Left kidney (tissue), 2 donors: ENCODE measurements around the gene NCOA4. TPM values are rescaled to one million over a fixed set of nuclear protein-coding genes. Genes with fewer than 3 reads are reported as not detected.
A peak's percentile ranks its signal among the peaks of the same experiment; 100 is the strongest.
"Not testable (repeated sequence)": the region's sequence is repeated elsewhere in the genome, so short reads cannot be mapped to it uniquely, and the experiment has no call there.

ENCODE experiments used
- DNase-seq: peaks from one replicate; pipeline ENCODE4 v3.0.0-alpha.2; 2013
- polyA plus RNA-seq: library from polyadenylated mRNA; unstranded; fragments of 120-200 nt; gene quantifications from one replicate; pipeline ENCODE4 v1.2.1, GENCODE V29; 2013; ENCODE audit not compliant: insufficient read length

Gene NCOA4
- polyA plus RNA-seq, 1 donor: 223 TPM

DNA sequence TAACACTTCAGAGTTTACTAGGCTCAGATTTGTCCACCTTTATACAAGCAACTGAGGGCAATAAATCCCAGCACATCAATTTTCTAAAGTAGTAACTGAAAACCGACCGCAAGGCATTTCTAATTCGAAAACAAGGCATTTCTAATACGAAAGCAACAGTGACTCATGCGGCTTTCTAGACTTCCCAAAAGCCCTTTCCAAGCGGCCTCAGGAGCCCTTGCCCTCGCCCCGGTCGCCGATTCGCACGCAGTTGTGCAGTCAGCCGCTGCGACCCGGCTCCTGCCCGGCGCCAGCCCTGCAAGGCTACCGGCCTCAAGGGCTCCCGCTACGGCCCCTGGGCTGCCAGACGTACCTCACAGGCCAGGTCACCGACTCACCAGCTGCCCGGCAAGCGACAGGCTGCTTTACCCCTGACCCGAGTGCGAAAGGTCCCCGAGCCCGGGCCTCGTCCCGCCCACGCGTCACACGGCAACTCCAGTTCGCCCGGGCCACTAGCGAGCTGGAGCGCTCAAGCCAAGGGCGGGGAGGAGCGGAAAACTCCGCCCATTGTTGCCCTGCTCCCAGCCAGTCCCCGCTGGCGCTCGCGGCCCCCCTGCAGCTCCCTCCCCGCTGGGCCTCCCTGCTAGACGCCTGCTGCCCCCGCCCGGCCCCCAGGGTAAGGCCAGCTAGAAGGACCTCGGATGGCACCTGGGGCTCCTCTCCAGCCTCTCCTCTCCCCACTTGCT, 7.3 kb downstream of the NCOA4 start:
- peak; percentile 75 for DNase-seq

DNA sequence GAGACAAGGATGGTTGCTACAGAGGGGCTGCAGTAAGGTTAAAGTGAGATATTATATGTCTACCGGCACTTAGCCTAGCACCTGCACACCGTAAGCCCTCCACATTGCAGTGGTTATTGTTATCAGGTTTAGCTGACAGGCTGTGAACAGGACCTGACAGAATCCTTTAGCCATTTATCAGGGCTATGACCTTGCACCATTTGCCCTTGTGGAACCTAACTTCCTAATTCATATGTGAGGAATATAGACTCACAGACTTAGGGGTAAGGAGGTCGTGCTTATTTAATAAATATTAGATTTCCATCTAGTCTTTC, 10.1 kb downstream of the NCOA4 start:
- DNase-seq: no peak

DNA sequence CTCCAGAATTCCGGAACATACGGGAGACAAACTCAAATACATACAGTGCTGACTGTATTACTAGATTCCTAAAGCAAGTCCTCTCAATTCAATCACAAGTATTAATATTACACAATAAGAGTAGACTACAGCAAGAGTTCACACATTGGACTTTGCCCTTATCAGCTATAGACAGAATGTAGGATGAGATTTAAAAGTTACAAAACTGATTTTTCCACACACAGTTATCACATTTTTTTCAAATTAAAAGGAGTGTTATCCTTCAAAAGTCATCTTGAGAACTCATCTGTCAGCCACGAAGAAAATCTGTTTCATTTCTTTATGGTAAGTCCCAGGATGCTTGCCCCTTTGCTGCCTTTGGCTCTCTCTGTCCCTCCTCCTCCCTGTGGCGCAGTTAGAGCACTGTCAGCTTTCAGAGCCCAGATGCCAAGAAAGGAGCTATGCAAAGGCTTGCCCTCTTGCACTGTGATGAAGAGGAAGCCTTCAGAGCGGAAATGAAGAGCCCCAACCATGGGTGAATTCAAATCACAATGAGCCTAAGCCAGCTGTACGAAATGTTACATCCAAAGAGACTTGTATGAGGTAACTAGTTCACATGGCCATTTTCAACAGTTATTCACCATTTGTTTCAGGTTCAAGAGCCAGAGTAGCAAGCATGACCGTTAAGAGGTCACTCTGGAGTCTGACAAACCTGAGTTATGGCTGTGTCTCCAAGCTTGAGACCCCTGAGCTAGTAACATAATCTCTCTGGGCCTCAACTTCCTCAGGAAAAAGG, 10.7 kb downstream of the NCOA4 start:
- DNase-seq: no peak

DNA sequence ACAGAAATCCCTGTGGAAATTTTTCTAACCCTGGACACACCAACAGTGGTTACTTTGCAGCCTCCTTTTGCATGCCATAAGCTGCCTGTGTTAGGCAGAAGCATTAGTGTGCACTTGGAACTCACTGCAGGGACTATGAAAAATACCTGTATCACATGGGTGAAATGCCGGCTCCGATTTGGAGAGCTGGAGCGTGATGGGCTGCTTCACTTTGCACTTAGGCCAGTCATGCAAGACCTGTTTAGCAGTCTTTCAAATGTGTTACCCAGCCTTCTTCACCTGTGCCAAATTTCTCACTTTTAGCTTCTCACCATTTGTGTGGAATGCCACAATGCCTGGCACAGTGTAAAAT, 11.3 kb downstream of the NCOA4 start:
- DNase-seq: no peak

DNA sequence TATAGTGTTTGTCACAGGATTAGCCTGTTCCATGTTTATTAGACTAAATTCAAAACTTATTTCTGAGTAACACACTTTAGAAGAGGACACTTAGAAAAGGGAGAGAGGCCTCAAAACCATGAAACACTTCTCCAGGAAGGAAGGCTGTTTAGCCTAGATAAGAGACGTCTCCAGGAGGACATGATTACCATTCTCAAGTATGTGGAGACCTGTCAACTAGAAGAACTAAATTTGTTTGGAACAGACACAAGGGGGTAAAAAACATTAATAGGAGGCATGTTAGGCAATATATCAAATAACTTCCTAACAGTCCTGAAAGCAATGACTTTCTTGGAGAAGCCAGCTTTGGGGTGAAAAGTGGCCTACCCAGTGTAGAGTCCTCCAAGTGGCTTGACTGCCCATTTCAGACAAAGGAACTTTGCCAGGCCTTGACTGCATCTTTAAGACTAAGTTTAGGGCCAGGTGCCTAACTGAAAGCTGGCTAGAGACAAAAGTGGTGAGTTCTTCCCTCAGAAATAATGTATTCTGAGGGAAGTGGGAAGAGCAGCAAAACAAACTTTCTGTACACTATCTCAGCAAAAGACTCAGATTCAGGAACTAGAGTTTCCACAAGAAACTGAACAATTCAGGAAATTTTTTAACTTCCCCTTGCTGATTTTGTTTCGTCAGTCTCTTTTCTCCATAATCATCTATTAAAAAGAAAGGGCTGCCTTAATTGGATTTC, 11.8 kb downstream of the NCOA4 start:
- DNase-seq: no peak

DNA sequence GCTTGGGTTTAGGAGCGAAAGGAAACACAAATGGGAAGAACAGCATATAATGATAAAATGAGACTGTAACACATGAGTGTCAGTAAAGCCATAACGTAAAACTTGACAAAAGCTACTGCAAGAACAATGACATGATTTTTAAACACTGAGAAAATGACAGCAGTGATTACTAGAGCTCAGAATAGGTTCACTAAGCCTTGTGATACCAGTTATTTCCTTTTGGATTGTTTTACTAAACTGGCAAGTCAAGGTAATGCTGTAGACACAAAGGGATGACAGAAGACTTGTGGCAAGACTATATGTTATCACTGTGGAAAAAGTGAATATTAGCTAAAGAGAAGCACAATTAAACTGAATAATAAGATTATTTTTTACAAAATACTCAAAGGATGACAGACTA, 12.7 kb downstream of the NCOA4 start:
- DNase-seq: no peak

DNA sequence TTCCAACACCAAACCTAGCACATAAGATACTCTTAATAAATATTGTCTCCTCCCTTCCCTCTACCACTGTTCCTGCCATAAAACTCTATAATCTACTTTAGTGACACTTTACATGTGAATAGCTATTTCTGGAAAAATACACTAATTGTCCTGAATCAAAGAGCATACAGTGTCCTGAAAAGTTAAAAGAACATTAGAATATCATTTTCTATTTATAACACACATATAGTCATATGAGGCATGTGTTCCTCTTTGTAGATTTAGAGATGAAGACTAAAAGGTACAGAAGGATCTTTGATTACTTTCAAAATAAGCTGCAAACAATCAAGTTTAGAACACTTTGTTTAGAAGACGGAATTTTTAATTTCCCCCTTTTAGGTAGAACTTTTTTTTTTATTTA, 13.6 kb downstream of the NCOA4 start:
- DNase-seq: no peak

DNA sequence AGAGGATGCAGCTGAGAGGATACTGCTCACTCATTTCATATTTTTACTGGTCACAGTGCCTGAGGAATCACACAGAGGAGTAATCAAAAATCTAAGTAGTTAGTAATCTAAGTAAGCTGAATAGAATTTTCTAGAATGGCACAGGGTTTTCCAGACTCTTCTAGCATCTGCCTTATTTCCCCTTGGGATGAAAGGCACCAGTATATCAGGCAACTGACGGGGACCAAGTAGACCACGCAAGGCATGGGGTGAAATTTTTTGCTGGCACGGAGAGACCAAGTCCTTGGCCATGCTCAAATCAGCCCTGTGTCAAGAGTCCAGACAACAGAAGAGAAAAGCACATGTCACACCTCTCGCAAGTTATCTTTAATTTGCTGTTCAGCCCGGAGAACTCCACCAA, 14.2 kb downstream of the NCOA4 start:
- no peak for DNase-seq

DNA sequence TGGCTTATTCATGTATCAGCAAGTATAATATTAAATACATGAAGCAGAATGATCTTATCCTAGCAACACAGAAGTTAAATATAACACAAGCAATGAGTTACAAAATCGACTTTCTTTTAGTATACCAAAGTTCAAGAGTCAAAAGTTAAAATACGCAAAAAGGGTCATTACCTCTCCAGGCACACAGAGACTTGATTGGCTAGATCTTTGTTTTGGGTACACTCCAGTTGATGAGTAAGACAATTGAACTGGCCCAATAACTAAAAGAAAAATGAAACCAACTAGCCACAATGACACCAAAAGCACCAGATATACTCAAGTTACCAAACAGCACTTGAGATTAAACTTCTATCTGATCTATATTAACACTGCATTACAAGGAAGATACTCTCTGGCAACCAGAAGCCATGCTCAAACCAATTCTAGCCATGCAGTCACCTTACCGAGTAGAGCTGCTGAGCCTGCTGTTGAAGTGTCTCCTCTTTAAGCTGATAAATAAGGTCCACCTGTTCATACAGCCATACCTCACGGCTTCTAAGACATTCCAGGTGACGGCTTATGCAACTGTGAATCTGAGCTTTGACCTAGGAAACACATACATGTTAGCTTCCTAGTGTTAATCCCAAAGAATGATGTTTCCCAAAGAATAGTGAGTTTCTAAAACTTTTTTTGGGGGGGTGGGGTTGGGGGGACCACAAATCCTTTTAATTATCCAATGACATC, 15.6 kb downstream of the NCOA4 start:
- DNase-seq: no peak

DNA sequence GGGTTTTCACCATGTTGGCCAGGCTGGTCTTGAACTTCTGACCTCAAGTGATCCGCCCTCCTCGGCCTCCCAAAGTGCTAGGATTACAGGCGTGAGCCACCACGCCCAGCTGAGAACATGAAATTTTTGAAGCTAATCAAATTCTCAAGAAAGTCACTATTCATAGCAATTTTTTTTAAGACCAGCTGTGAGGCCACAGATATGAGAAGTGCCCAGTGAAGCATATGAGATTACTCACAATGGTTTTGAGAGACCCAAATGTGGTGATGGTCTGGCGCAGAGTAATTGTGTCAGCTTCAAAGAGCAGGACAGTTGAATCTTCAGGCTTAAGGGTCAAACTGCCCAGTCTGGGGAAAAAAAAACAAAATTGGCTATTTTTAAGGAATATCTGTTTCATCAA, 16.2 kb downstream of the NCOA4 start:
- DNase-seq: no peak

DNA sequence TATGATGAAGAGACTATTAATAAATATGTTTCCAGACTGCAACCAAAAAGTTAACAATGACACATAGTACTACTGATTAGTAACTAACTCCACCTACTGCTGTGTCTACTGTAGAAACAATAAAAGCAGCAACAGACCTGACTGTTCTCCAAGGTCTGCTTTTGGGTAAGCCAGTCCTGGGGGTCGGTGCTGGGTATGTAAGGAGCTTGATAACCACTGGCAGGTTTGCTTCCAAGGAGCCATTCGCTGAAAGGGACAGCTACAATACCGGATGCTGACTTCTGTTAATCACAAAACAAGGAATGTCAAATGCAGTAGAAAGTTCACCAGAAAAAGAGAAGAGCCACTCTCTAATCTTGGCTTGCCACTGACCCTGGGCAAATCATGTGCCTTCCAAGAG, 17.7 kb downstream of the NCOA4 start:
- DNase-seq: no peak

DNA sequence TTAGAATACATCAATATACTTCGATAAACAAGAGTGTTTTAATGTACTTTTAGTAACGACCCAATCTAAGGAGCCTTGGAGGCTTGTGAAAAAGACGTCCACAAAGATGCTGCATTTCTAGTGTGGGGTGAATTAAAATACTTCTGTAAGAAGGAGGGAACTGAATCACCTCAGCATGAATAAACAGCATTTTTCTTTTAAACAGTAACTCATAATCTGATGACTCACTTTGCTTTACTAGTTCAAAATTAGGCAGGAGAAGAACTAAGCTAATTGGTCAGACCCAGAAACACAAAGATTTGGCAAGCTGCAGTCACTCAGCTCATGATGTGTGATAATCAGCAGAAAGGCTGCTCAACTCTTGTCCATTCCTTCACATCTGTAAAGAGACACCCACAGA, 24.2 kb downstream of the NCOA4 start:
- DNase-seq: no peak

DNA sequence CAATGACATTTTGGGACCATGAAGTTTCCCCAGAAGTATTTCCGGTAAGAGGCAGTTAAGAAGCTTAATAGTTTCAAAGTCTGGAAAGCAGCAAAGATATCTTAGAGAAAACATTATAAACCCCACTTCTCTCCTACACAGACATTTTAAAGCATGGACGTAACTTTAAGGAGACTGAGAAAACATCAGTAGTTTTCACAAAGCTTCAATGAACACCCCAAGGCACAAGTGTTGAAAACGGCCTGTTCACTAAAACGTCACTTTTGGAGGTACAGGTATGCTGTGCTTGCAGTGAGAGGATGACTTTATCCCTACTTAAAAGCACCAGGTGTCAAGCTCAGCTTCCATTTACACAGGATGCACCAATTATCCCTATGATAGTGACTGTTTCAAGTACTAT, 25.0 kb downstream of the NCOA4 start:
- no peak for DNase-seq

DNA sequence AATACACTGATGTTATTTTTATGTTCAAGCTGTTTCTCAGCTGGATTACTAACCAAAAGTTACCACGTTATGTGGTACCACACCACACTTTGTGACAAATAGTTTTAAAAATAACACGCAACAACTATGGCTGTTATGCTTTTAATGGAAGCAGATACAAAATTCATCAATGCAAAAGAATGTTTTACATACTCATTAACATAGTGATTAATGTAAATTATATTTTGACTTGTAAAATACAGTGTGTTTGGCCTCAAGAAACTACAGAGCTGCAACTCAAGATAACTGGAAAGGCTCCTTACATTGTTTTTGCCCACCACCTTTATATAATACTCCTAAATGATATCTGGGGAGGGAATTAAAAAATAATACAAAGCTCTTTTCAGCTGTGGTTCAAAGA, 25.5 kb downstream of the NCOA4 start:
- no peak for DNase-seq

DNA sequence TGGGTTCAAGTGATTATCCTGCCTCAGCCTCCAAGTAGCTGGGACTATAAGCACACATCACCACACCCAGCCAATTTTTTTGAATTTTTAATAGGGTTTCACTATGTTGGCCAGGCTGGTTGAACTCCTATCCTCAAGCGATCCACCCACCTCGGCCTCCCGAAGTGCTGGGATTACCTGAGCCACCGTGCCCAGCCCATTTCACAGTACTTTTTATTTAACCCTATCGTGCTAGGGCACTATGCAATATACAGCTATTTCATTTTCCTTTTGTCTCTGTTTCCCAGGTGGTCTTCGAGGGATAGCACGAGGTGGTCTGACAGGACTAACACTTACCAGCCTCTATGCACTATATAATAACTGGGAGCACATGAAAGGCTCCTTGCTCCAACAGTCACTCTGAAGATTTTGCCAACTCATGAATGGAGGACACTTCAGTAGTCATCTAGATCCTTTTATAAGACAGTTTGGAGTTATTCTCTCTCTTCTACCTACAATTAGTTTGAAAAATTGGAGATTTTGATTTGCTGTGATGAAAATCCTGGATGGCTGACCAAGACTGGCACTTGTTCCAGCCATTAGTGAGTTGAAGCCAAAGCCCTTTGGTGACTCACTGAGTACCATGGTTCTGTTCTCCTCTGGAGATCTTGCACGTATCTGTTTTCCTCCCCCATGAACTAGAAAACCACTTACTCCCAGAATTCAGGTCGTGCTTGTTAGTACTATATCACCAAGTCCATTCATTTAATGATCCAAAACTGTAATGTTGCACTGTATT, 27.3 kb downstream of the NCOA4 start:
- no peak for DNase-seq

DNA sequence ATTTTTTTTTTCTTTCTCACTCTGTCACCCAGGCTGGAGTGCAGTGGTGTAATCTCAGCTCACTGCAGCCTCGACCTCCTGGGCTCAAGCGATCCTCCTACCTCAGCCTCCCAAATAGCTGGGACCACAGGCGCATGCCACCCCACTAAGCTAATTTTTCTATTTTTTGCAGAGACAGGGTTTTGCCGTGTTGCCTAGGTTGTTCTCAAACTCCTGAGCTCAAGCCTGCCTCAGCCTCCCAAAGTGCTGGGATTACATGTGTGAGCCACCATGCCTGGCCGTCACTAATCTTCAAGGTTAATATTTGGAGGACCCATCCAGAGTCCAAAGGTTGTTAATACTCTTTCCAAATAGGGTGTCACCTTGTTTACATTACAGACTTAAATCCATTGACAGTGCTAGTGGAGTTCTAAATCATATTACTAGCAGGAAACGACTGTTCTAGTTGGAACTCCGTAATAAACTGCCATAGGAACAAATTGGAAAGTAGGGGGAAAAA, 28.2 kb downstream of the NCOA4 start:
- not testable (repeated sequence) for DNase-seq

DNA sequence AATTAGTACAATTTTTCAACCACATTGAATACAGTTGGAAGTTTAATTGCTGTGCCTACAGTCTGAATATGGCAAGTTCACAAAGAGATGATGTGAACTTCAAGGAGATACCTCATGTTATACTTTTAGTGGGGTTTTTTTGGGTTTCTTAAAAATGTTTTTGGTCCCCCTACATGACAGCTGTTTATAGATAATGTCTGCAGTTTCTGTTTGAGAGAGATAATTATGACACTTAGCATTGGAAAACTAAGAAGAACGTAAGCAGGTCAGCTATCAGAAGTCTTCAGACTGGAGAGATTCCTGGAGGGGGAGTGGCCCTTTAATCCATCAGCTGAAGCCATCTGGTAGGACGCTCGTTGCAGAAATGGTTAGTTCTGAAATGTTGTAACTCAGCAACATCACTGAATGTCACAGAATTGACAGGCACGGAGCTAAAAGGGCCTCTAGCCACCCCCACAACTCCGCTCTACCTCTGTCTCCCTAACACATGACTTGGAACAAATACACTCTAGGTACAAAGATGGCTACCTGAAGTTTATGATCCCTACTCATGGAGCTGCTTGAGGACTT, 29.2 kb downstream of the NCOA4 start:
- DNase-seq: no peak

DNA sequence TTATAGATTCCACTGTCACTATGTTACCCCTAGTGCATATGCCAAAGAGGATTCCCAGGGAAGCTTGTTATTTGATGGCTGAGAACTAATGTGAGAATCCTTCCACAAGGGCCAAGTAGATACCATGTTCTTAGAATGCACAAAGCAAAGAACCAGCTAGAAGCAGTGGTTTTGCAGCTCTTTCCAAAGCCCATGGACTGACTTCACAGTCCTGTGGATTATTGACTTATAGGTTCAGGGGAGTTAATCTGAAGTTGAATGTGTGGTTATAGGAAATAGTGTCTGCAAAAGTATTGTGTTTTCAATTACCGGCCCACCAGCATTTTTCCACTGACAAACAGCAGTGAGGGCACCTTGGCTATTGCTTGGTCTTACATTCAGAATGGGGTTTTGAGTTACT, 29.9 kb downstream of the NCOA4 start:
- DNase-seq: no peak

DNA sequence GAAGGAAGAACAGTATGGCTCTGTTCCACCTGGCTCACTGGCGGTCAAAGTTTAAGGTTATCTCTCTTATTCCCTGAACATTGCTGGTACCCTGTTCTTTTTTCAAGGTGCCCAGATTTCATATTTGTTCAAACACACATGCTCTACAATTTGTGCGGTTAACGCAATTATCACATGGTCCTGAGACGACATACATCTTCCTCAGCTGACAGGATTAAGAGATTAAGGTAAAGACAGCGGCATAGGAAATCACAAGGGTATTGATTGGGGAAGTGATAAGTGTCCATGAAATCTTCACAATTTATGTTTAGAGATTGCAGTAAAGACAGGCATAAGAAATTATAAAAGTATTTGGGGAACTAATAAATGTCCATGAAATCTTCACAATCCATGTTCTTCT, 30.5 kb downstream of the NCOA4 start:
- not testable (repeated sequence) for DNase-seq

DNA sequence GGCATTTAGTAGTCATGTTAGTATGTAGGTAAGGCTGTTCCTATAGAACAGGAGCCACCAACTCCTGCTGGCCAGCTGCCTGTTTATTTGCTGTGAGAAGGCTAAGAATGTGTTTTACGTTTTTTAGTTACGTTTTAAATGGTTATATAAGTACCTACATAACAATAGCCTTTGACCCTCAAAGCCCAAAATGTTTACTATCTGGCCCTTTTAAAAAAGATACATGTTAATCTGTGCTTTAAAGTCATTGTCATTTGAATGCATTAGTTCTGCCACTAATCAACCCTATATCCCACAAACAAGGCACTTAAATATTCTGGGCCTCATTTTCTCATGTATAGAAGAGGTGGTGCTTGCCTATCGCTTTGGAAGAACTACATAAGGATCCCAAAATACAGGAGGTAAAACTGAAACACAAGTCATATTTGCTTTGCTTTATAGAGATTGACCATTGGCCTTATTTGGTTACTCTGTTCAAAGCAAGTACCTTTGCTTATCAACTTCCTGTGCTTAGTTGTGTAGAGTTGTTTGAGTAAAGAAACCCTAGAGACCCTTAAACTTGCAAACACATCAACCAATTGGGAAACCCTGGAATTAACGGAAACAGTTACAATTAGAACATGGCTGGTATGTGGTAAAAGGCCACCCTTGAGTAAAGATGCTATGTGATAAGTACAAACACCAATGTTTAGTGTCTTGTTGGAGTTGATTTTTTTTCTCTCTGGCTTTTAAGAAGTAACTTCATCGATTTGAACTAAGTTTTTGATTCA, 32.2 kb downstream of the NCOA4 start:
- no peak for DNase-seq

DNA sequence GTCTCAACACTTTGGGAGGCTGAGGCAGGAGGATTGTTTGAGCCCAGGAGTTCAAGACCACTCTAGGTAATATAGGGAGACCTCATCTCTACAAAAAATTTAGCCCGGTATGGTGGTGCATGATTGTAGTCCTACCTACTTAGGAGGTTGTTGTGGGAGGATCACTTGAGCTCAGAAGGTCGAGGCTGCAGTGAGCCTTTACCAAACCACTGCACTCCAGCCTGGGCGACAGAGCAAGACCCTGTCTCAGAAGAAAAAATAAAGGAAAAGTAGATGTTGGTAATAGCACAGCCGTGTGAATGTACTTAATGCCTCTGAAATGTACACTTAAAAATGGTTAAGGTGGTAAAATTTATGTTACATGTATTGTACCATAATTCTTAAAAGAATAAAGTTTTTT, 32.9 kb downstream of the NCOA4 start:
- DNase-seq: no peak
